GM21360 (cell line): Measurements from ENCODE around the gene ULK4.
"Not testable (repeated sequence)": the region's sequence is repeated elsewhere in the genome, so short reads cannot be mapped to it uniquely, and the experiment has no call there.

Source experiments
- ATAC-seq: cut with Tn5 transposase; IDR thresholded peaks from one replicate; pipeline ENCODE4 v1.9.1; 2021; ENCODE audit warnings: mild to moderate bottlenecking, moderate library complexity; ENCODE audit not compliant: unreplicated experiment

The ULK4 gene

GRCh38 chr3:41960826-41961750 lies 815 bp downstream of the ULK4 start:
- ATAC-seq = peak; percentile 14

- no peak for ATAC-seq
These were observed 5.3 kb downstream of the ULK4 start for GRCh38 chr3:41956574-41956973.

GRCh38 chr3:41955192-41955591 lies 6.7 kb downstream of the ULK4 start:
- no peak for ATAC-seq

GRCh38 chr3:41943311-41943843 lies 18.5 kb downstream of the ULK4 start:
- ATAC-seq = no peak

GRCh38 chr3:41940393-41940792 lies 21.5 kb downstream of the ULK4 start:
- no peak for ATAC-seq

GRCh38 chr3:41936384-41936783 lies 25.5 kb downstream of the ULK4 start:
- ATAC-seq = no peak

DNA sequence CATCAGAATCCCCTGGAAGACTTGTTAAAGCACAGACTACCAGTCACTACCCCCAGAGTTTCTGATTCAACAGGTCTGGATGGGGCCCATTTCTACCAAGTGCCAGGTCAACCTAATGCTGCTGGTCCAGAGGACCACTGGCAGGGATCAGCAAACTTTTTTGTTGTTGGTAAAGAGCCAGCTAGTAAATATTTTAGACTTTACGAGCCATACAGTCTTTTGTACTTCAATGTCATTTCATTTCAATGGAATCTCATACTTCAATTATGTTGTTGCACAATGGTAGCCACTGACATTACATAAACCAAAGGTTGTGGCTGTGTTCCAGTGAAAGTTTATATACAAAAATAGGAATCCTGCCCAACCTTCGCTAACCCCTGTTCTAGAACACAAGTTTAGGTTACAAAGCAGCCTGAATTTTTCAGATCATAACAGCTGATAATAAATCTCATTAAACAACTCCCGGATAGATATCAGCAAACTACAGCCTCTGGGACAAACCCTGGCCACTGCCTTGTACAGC lies 28.7 kb downstream of the ULK4 start:
- no peak for ATAC-seq

DNA sequence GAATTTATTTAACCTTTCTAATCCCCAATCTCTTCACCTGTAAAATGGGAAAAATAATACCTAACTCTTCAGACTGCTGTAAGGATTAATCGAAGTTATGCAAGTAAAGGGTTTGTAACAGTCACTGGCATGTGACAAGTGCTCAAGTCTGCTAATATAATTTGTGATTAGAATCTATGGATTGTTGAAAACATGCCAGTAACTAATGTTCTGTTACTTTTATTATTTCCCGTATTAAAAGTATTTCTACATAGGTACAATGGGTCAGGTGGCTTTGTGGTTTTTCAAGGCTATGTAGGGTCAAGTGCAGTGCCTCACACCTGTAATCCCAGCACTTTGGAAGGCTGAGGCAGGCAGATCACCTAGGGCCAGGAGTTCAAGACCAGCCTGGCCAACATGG lies 29.4 kb downstream of the ULK4 start:
- no peak for ATAC-seq

DNA sequence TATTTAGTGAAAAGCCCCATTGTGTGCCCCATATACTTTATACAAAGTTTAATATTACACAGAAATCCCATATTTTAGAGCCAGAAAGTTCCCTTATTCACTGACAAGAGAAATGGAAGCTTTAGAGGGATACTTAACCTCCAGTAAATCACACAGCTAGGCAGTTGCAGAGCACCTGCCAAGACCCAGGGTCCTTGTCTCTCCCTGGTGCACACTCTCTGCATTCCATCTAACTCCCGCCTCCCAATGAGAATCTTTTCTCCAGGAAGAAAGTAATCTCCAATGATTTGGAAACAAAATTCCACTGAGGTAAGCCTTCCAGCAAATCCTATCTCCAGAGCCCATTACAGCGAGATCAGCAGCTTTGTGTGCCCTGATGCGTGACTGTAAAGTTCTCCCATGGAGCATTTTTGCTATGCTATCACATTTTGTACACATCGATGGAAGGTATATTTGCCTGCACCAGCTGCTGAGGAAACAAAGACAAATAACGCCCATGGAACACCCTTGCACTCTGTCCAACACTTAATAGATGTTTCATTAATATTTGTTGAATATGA lies 41.4 kb downstream of the ULK4 start:
- ATAC-seq = no peak

DNA sequence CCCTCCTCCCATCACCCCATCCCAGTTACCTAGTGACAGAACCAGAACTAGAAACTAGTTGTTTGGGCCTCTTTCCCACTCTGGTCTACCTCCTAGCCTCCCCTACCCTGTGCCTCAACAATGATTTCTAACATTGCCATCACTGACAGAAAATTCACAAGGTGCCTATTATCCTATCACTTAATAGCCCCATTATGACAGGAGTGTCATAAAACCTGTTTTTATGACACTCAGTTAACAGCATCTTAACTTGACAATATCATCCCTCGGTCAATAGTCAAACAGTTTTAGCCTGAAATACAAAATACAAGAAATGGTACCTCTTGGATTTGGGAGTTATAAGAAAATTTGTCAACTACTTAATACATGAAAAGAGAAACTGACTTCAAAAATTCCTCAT lies 46.5 kb downstream of the ULK4 start:
- no peak for ATAC-seq

GRCh38 chr3:41912280-41912679 lies 49.6 kb downstream of the ULK4 start:
- no peak for ATAC-seq

DNA sequence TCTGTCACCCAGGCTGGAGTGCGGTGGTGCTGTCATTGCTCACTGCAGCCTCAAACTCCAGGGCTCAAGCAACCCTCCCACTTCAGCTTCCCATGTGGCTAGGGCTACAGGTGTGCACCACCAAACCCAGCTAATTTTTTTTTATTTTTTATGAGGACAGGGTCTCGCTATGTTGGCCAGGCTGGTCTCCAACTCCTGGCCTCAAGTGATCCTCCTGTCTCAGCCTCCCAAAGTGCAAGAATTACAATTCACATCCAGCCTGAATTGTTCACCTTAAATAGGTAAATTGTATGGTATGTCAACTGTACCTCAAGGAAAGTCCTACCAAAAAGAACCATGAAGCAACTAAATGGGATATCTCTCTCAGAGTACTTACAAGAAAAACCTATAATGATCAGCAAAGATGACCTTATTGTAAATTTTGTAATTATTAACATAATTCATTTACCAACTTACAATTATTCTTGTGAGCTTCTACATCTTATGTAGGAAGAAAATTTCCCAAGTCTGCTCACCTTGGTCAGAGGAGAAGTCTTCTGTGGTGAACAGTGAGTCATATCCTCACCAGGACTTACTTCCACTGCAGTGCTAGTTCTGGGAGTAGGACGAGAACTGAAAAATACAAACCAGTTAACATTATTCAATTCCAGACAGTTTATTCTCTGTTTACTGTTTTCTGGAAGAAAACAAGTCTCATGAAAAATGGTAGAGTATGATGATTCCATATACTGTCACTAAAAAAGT lies 54.4 kb downstream of the ULK4 start:
- ATAC-seq = no peak

DNA sequence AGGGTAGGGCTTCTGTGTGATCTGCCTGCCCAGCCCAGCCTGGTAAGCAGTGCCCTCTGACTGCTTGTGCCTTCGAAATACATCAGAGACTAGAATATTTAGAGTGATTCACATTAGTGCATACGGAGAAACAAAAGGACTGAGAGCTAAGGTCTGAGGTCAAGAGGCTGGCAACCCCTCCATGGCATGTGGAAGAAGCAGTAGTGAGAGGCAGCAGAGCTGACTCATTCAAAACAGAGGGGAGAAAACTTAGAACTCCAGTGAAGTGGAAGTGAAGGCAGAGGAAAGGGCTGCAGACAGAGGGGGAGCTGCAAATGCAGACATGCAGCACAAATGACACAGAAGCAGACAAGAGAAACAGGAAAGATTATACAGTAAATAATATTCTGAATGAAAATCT lies 61.6 kb downstream of the ULK4 start:
- no peak for ATAC-seq

- ATAC-seq = no peak
These were observed 63.3 kb downstream of the ULK4 start for GRCh38 chr3:41898631-41899030.

DNA sequence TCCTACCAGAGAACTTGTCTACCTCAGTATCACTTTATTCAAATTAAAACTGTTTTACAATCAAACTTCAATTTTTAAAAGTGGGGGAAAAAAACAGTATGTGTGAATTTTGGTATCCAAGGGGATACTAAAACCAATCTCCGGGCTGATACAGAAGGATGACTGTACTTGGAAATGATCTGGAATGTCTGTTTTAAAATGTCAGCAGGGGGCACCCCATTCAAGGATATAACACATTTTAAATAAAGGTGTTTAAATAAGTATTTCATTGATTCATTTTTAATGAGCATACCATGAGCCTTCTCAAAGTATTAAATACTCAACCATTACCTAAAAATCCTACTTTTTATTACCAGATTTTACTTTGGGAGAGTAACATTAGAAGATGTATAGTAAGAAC lies 67.9 kb downstream of the ULK4 start:
- ATAC-seq = no peak

GRCh38 chr3:41888368-41889076 lies 73.4 kb downstream of the ULK4 start:
- ATAC-seq = no peak

- ATAC-seq = no peak
These were observed 78.9 kb downstream of the ULK4 start for GRCh38 chr3:41882956-41883355.

DNA sequence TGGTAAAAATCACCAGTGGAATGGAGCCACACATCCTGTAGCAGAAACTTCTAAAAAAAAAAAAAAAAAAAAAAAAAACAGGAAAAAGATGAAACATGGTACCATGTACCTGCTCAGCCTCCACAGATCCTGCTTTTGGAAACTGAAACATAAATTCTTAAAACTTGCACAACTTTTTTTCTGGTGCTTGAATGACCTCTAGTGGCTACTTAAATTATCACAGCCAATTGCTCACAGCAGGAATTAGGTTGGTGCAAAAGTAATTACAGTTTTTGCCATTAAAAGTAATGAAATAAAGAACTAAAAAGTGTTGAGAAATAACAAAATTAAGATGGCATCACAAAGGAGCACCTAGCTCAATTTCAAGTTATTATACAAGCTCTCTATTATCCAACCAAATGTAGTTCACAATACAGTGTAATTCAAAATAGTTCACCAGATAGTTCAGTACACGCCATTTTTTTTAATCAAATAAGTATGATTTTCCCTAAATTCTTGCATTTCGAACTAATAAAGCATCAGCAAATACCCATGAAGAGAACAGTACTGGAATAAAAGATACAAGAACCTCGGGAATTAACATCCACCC lies 80.6 kb downstream of the ULK4 start:
- no peak for ATAC-seq

DNA sequence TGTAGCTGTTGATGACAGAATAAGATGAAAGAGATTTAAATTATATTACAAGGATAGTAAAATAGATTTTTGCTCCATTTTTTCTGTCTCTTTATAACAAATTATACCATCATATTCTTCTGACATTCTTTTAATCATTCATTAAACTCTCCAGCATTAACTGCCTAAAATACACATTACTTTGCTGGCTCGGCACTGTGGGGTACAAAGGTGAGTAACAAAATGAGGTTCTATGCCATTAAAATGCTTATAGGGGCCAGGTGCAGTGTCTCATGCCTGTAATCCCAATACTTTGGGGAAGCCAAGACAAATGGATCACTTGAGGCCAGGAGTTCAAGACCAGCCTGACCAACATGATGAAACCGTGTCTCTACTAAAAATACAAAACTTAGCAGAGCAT lies 81.5 kb downstream of the ULK4 start:
- no peak for ATAC-seq

DNA sequence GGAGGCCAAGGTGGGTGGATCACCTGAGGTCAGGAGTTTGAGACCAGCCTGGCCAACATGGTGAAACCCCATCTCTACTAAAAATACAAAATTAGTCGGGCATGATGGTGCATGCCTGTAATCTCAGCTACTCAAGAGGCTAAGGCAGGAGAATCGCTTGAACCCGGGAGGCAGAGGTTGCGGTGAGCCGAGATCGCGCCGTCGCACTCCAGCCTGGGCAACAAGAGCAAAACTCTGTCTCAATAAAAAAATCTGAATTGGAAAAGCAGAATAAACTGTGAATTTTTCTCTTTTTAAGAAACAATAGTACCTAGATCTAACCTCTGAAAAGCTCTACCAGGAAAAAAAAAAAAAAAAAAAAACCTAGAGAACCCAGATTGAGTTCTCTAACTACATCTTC lies 84.2 kb downstream of the ULK4 start:
- not testable (repeated sequence) for ATAC-seq
